Esophagus squamous epithelium (tissue), 4 donors: ENCODE results near the gene SH3RF1.

ENCODE experiments used
- CTCF ChIP-seq, 6 experiments: fragments of 450-650 bp in 4 of 6; fragments of 200-600 bp in 2 of 6; sonication (generic) in 2 of 6; IDR thresholded peaks; one replicate each; pipeline ENCODE4 v1.5.1; 2016 to 2019; ENCODE audit warnings: antibody characterized with exemption in 6 of 6, mild to moderate bottlenecking in 4 of 6, moderate library complexity in 4 of 6
- POLR2A ChIP-seq, 4 donors: fragments of 450-650 bp; IDR thresholded peaks; one replicate each; pipeline ENCODE4 v1.6.1; 2017; ENCODE audit warnings: antibody characterized with exemption in 4 of 4, mild to moderate bottlenecking in 4 of 4, moderate library complexity in 3 of 4

DNA sequence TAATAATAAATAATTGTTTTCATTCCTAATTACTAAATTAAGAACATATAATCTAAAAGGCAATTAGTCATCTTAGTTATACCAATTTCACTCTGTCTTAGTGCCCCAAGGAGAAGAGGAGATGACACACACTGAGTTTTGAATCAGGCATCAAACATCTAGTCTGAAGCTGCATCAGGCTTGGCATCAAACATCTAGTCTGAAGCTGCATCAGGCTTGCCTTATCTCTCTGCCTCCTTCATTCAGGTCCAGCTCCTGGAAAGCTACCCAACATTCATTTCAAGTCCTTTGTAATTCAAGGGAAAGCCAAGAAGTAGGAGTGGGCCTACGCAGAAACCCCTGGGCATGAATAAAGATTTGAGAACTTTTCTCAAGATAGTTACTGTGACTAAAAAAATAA lies 62.2 kb downstream of the SH3RF1 start:
- TF ChIP-seq CTCF (IDR thresholded peaks at IDR 0.05) (no peak), POLR2A (IDR thresholded peaks at IDR 0.05) (no peak)
